HepG2 (cell line): ENCODE measurements around the gene PPOX. TPM values are rescaled to one million over a fixed set of nuclear protein-coding genes. Genes with fewer than 3 reads are reported as not detected.
A peak's percentile ranks its signal among the peaks of the same experiment; 100 is the strongest.

Source experiments
- DMTF1 ChIP-seq: sonication (generic); formaldehyde crosslinking; IDR thresholded peaks from 2 replicates; pipeline ENCODE4 v1.4.0; 2020; ENCODE audit warnings: mild to moderate bottlenecking, missing genetic modification reagents
- DPF2 ChIP-seq: sonication (generic); formaldehyde crosslinking; IDR thresholded peaks from 2 replicates; pipeline ENCODE4 v1.4.0; 2020; ENCODE audit warnings: mild to moderate bottlenecking, low read depth, missing genetic modification reagents, borderline replicate concordance
- DR1 ChIP-seq: sonication (generic); formaldehyde crosslinking; IDR thresholded peaks from 2 replicates; pipeline ENCODE4 v1.8.0; 2021; ENCODE audit warnings: mild to moderate bottlenecking, missing genetic modification reagents, inconsistent platforms
- FUBP1 ChIP-seq: sonication (generic); formaldehyde crosslinking; IDR thresholded peaks from 2 replicates; pipeline ENCODE4 v1.5.1; 2020; ENCODE audit warnings: missing genetic modification reagents, mild to moderate bottlenecking, borderline replicate concordance
- HOMEZ ChIP-seq: IDR thresholded peaks from 2 replicates; pipeline ENCODE4 v1.6.1; 2016; ENCODE audit warnings: low read depth
- KLF16 ChIP-seq, 2 experiments: sonication (generic) in 1 of 2; formaldehyde crosslinking in 1 of 2; IDR thresholded peaks; 2 replicates each; pipeline versions ENCODE4 v1.6.1 to v1.8.0; 2016 to 2023; ENCODE audit warnings: missing genetic modification reagents in 2 of 2, missing compliant biosample characterization in 1 of 2
- PAWR ChIP-seq: sonication (generic); formaldehyde crosslinking; IDR thresholded peaks from 2 replicates; pipeline ENCODE4 v1.4.0; 2020; ENCODE audit warnings: missing genetic modification reagents, mild to moderate bottlenecking, borderline replicate concordance
- RFXAP ChIP-seq: sonication (generic); formaldehyde crosslinking; IDR thresholded peaks from 2 replicates; pipeline ENCODE4 v1.4.0; 2020; ENCODE audit warnings: missing genetic modification reagents, borderline replicate concordance
- THAP7 ChIP-seq: sonication (generic); formaldehyde crosslinking; IDR thresholded peaks from 2 replicates; pipeline ENCODE4 v1.8.1; 2023; ENCODE audit warnings: mild to moderate bottlenecking, missing genetic modification reagents
- ZBTB37 ChIP-seq: sonication (generic); formaldehyde crosslinking; IDR thresholded peaks from 2 replicates; pipeline ENCODE4 v1.4.0; 2020; ENCODE audit warnings: mild to moderate bottlenecking, missing genetic modification reagents
- ZFP1 ChIP-seq: IDR thresholded peaks from 2 replicates; pipeline ENCODE4 v1.6.1; 2016
- ZFX ChIP-seq: sonication (generic); formaldehyde crosslinking; IDR thresholded peaks from 2 replicates; pipeline ENCODE4 v1.4.0; 2020; ENCODE audit warnings: mild to moderate bottlenecking, low read depth, missing genetic modification reagents, moderate library complexity
- ZNF143 ChIP-seq: sonication (generic); formaldehyde crosslinking; IDR thresholded peaks from 2 replicates; pipeline ENCODE4 v1.4.0; 2020; ENCODE audit warnings: missing genetic modification reagents
- ZNF180 ChIP-seq: sonication (generic); formaldehyde crosslinking; IDR thresholded peaks from 2 replicates; pipeline ENCODE4 v1.4.0; 2020; ENCODE audit warnings: low read depth, missing genetic modification reagents, borderline replicate concordance
- ZNF562 ChIP-seq: sonication (generic); formaldehyde crosslinking; IDR thresholded peaks from 2 replicates; pipeline ENCODE4 v1.8.0; 2022; ENCODE audit warnings: missing genetic modification reagents, borderline replicate concordance
- ZNF597 ChIP-seq: sonication (generic); formaldehyde crosslinking; IDR thresholded peaks from 2 replicates; pipeline ENCODE4 v1.5.0; 2020; ENCODE audit warnings: missing genetic modification reagents
- ZNF660 ChIP-seq: sonication (generic); formaldehyde crosslinking; IDR thresholded peaks from 2 replicates; pipeline ENCODE4 v1.5.1; 2020; ENCODE audit warnings: mild to moderate bottlenecking, low read depth, missing genetic modification reagents, borderline replicate concordance
- ZNF746 ChIP-seq: sonication (generic); formaldehyde crosslinking; IDR thresholded peaks from 2 replicates; pipeline ENCODE4 v1.8.0; 2022; ENCODE audit warnings: mild to moderate bottlenecking, missing genetic modification reagents
- ZNF777 ChIP-seq: sonication (generic); formaldehyde crosslinking; IDR thresholded peaks from 2 replicates; pipeline ENCODE4 v1.4.0; 2020; ENCODE audit warnings: missing genetic modification reagents
- polyA plus RNA-seq, 8 experiments: library from polyadenylated mRNA; depleted of rRNA in 3 of 8; stranded (reverse) in 7 of 8; unstranded in 1 of 8; fragments of >200 nt; fragmentation: Illumina TruSeq in 4 of 8; extraction: Trizol in 4 of 8; gene quantifications; 2 replicates each; pipeline versions ENCODE4 v1.2.1 to v1.2.3, GENCODE V29; 2011 to 2016; ENCODE audit warnings: low read depth in 4 of 8, missing spikeins in 1 of 8, mixed read lengths in 1 of 8; ENCODE audit not compliant: insufficient read depth in 1 of 8
- total RNA-seq, 5 experiments: library from RNA; depleted of rRNA; stranded (reverse); fragments of >200 nt; fragmentation: Illumina TruSeq; extraction: Trizol; gene quantifications; 2 replicates each; pipeline ENCODE4 v1.2.3, GENCODE V29; 2016; ENCODE audit warnings: low read depth in 1 of 5

The PPOX gene
- total and polyA plus RNA-seq, 2 of the 13 experiments (the other 11 are each of a cell fraction or from before 2014, with no cell fraction given): 15.5 to 27.7 TPM

- TF ChIP-seq ZBTB37 (CRISPR knock-in tag): no peak
- TF ChIP-seq KLF16 (CRISPR knock-in tag; IDR thresholded peaks at IDR 0.05): peak in 1 of 2 experiments; percentile 83; a peak in 2 of 4 replicates
- TF ChIP-seq RFXAP: 0 out of 2 replicates have a peak, but pooled peaks have one; percentile 54
- TF ChIP-seq ZNF562 (CRISPR knock-in tag): no peak
- TF ChIP-seq THAP7 (CRISPR knock-in tag): peak; percentile 63; the same call in 1 of the 2 replicates
- TF ChIP-seq ZFP1 (CRISPR knock-in tag): no peak
- TF ChIP-seq DPF2 (CRISPR knock-in tag): no peak
- no peak; the same call in 1 of the 2 replicates for TF ChIP-seq ZNF746 (CRISPR knock-in tag)
- TF ChIP-seq ZNF660: no peak
- peak; percentile 74; the same call in 1 of the 2 replicates for TF ChIP-seq DR1 (CRISPR knock-in tag)
- 0 out of 2 replicates have a peak, but pooled peaks have one; percentile 44 for TF ChIP-seq ZNF180 (CRISPR knock-in tag)
- TF ChIP-seq ZNF143: peak; percentile 56; the same call in 1 of the 2 replicates
- no peak for TF ChIP-seq ZNF597 (CRISPR knock-in tag)
- TF ChIP-seq PAWR (CRISPR knock-in tag): no peak
- no peak for TF ChIP-seq FUBP1 (CRISPR knock-in tag)
- TF ChIP-seq DMTF1 (CRISPR knock-in tag): no peak
- TF ChIP-seq ZFX: peak; percentile 79
- TF ChIP-seq HOMEZ: no peak
- peak; percentile 62; the same call in 1 of the 2 replicates for TF ChIP-seq ZNF777 (CRISPR knock-in tag)
Measured at GRCh38 chr1:161117759-161118581, 48.3 kb upstream of the PPOX start, which contains the start of the genes NIT1 and PFDN2 (continued).
